HepG2 (cell line): ENCODE results near the gene RHO. TPM values are rescaled to one million over a fixed set of nuclear protein-coding genes. Genes with fewer than 3 reads are reported as not detected.
A peak's percentile ranks its signal among the peaks of the same experiment; 100 is the strongest.

ENCODE experiments used
- KAT8 ChIP-seq: IDR thresholded peaks from 2 replicates; pipeline ENCODE4 v1.6.1; 2016; ENCODE audit warnings: missing genetic modification reagents, missing compliant biosample characterization
- NCOA1 ChIP-seq: sonication (generic); formaldehyde crosslinking; IDR thresholded peaks from 2 replicates; pipeline ENCODE4 v1.9.0; 2021; ENCODE audit warnings: missing genetic modification reagents
- NCOA2 ChIP-seq: sonication (generic); formaldehyde crosslinking; IDR thresholded peaks from 2 replicates; pipeline ENCODE4 v1.8.0; 2022; ENCODE audit warnings: inconsistent platforms
- RFX3 ChIP-seq: IDR thresholded peaks from 2 replicates; pipeline ENCODE4 v1.6.1; 2016; ENCODE audit warnings: missing biosample characterization, missing genetic modification reagents
- TOE1 ChIP-seq: sonication (generic); formaldehyde crosslinking; IDR thresholded peaks from 2 replicates; pipeline ENCODE4 v1.4.0; 2020; ENCODE audit warnings: mild to moderate bottlenecking, missing genetic modification reagents
- ZBTB10 ChIP-seq: sonication (generic); formaldehyde crosslinking; IDR thresholded peaks from 2 replicates; pipeline ENCODE4 v1.4.0; 2020; ENCODE audit warnings: missing genetic modification reagents, borderline replicate concordance
- ZFP41 ChIP-seq: sonication (generic); formaldehyde crosslinking; IDR thresholded peaks from 2 replicates; pipeline ENCODE4 v1.4.0; 2020; ENCODE audit warnings: mild to moderate bottlenecking, missing genetic modification reagents, borderline replicate concordance
- ZNF572 ChIP-seq: sonication (generic); formaldehyde crosslinking; IDR thresholded peaks from 2 replicates; pipeline ENCODE4 v1.5.1; 2020; ENCODE audit warnings: mild to moderate bottlenecking, missing genetic modification reagents
- ZNF713 ChIP-seq: sonication (generic); formaldehyde crosslinking; IDR thresholded peaks from 2 replicates; pipeline ENCODE4 v1.4.0; 2020; ENCODE audit warnings: mild to moderate bottlenecking, missing genetic modification reagents
- ZUFSP ChIP-seq: sonication (generic); formaldehyde crosslinking; IDR thresholded peaks from 2 replicates; pipeline ENCODE4 v1.9.0; 2021; ENCODE audit warnings: missing genetic modification reagents, mild to moderate bottlenecking, borderline replicate concordance
- polyA plus RNA-seq, 8 experiments: library from polyadenylated mRNA; depleted of rRNA in 3 of 8; stranded (reverse) in 7 of 8; unstranded in 1 of 8; fragments of >200 nt; fragmentation: Illumina TruSeq in 4 of 8; extraction: Trizol in 4 of 8; gene quantifications; 2 replicates each; pipeline versions ENCODE4 v1.2.1 to v1.2.3, GENCODE V29; 2011 to 2016; ENCODE audit warnings: low read depth in 4 of 8, missing spikeins in 1 of 8, mixed read lengths in 1 of 8; ENCODE audit not compliant: insufficient read depth in 1 of 8
- total RNA-seq, 5 experiments: library from RNA; depleted of rRNA; stranded (reverse); fragments of >200 nt; fragmentation: Illumina TruSeq; extraction: Trizol; gene quantifications; 2 replicates each; pipeline ENCODE4 v1.2.3, GENCODE V29; 2016; ENCODE audit warnings: low read depth in 1 of 5
- TF ChIP-seq, protein P1 (sequence below): sonication (generic); formaldehyde crosslinking; IDR thresholded peaks from one replicate; pipeline ENCODE4 v1.5.1; 2020; ENCODE audit warnings: mild to moderate bottlenecking, missing genetic modification reagents; ENCODE audit errors: not compliant biosample characterization
- TF ChIP-seq, protein P2 (sequence below): sonication (generic); formaldehyde crosslinking; conservative IDR thresholded peaks from 2 replicates; pipeline ENCODE4 v1.4.0; 2020; ENCODE audit warnings: mild to moderate bottlenecking, missing genetic modification reagents, moderate library complexity

The RHO gene
- total and polyA plus RNA-seq, 2 of the 13 experiments (the other 11 are each of a cell fraction or from before 2014, with no cell fraction given) = not detected

GRCh38 chr3:129558772-129559564, 30.5 kb downstream of the RHO start (continued):
- TF ChIP-seq, protein P1, sequence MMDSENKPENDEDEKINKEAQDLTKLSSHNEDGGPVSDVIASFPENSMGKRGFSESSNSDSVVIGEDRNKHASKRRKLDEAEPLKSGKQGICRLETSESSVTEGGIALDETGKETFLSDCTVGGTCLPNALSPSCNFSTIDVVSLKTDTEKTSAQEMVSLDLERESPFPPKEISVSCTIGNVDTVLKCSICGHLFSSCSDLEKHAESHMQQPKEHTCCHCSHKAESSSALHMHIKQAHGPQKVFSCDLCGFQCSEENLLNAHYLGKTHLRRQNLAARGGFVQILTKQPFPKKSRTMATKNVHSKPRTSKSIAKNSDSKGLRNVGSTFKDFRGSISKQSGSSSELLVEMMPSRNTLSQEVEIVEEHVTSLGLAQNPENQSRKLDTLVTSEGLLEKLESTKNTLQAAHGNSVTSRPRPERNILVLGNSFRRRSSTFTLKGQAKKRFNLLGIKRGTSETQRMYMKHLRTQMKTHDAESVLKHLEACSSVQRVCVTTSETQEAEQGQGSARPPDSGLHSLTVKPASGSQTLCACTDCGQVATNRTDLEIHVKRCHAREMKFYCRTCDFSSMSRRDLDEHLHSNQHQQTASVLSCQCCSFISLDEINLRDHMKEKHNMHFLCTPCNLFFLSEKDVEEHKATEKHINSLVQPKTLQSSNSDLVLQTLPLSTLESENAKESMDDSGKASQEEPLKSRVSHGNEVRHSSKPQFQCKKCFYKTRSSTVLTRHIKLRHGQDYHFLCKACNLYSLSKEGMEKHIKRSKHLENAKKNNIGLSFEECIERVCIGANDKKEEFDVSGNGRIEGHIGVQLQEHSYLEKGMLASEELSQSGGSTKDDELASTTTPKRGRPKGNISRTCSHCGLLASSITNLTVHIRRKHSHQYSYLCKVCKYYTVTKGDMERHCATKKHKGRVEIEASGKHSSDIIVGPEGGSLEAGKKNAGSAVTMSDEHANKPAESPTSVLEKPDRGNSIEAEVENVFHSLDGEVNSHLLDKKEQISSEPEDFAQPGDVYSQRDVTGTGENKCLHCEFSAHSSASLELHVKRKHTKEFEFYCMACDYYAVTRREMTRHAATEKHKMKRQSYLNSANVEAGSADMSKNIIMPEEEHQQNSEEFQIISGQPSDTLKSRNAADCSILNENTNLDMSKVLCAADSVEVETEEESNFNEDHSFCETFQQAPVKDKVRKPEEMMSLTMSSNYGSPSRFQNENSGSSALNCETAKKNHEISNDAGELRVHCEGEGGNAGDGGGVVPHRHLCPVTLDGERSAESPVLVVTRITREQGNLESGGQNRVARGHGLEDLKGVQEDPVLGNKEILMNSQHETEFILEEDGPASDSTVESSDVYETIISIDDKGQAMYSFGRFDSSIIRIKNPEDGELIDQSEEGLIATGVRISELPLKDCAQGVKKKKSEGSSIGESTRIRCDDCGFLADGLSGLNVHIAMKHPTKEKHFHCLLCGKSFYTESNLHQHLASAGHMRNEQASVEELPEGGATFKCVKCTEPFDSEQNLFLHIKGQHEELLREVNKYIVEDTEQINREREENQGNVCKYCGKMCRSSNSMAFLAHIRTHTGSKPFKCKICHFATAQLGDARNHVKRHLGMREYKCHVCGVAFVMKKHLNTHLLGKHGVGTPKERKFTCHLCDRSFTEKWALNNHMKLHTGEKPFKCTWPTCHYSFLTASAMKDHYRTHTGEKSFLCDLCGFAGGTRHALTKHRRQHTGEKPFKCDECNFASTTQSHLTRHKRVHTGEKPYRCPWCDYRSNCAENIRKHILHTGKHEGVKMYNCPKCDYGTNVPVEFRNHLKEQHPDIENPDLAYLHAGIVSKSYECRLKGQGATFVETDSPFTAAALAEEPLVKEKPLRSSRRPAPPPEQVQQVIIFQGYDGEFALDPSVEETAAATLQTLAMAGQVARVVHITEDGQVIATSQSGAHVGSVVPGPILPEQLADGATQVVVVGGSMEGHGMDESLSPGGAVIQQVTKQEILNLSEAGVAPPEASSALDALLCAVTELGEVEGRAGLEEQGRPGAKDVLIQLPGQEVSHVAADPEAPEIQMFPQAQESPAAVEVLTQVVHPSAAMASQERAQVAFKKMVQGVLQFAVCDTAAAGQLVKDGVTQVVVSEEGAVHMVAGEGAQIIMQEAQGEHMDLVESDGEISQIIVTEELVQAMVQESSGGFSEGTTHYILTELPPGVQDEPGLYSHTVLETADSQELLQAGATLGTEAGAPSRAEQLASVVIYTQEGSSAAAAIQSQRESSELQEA = peak; percentile 22
- TF ChIP-seq KAT8 (0 out of 2 replicates have a peak, but pooled peaks have one; percentile 14), ZNF572 (CRISPR knock-in tag) (no peak), RFX3 (CRISPR knock-in tag) (no peak), TOE1 (CRISPR knock-in tag) (no peak), ZNF713 (CRISPR knock-in tag) (no peak), NCOA1 (CRISPR knock-in tag) (no peak), ZUFSP (CRISPR knock-in tag) (no peak), ZFP41 (no peak), NCOA2 (CRISPR knock-in tag) (peak; percentile 76), ZBTB10 (CRISPR knock-in tag) (peak; percentile 80; the same call in 1 of the 2 replicates)
- TF ChIP-seq, protein P2, sequence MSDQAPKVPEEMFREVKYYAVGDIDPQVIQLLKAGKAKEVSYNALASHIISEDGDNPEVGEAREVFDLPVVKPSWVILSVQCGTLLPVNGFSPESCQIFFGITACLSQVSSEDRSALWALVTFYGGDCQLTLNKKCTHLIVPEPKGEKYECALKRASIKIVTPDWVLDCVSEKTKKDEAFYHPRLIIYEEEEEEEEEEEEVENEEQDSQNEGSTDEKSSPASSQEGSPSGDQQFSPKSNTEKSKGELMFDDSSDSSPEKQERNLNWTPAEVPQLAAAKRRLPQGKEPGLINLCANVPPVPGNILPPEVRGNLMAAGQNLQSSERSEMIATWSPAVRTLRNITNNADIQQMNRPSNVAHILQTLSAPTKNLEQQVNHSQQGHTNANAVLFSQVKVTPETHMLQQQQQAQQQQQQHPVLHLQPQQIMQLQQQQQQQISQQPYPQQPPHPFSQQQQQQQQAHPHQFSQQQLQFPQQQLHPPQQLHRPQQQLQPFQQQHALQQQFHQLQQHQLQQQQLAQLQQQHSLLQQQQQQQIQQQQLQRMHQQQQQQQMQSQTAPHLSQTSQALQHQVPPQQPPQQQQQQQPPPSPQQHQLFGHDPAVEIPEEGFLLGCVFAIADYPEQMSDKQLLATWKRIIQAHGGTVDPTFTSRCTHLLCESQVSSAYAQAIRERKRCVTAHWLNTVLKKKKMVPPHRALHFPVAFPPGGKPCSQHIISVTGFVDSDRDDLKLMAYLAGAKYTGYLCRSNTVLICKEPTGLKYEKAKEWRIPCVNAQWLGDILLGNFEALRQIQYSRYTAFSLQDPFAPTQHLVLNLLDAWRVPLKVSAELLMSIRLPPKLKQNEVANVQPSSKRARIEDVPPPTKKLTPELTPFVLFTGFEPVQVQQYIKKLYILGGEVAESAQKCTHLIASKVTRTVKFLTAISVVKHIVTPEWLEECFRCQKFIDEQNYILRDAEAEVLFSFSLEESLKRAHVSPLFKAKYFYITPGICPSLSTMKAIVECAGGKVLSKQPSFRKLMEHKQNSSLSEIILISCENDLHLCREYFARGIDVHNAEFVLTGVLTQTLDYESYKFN (CRISPR knock-in tag) = peak; percentile 78
